ENCODE measurements around the gene LIPC. TPM values are rescaled to one million over a fixed set of nuclear protein-coding genes. Genes with fewer than 3 reads are reported as not detected.

The LIPC gene
- total and polyA plus RNA-seq, 2 experiments from 2014 or later = not detected

- TF ChIP-seq EZH2 (IDR thresholded peaks at IDR 0.05; ENCODE audit: low read depth, unreplicated experiment) = no peak
- TF ChIP-seq ETS1 (IDR thresholded peaks at IDR 0.05) = no peak
Measured at GRCh38 chr15:58494567-58494966, 62.8 kb downstream of the LIPC start (continued).

- no peaks in the 10 kb centered on the region for H3K36me3 Mint-ChIP-seq (ENCODE audit: low read depth)
- Histone ChIP-seq H3F3A (replicated peaks; ENCODE audit: low read depth) (no peaks in the 10 kb centered on the region), H3K4me2 (no peak overlapping the region)
- TF ChIP-seq ZNF331 (CRISPR knock-in tag; IDR thresholded peaks at IDR 0.05; ENCODE audit: low read depth) = no peak
- no peak for TF ChIP-seq ETS1 (IDR thresholded peaks at IDR 0.05)
- TF ChIP-seq, protein P1, sequence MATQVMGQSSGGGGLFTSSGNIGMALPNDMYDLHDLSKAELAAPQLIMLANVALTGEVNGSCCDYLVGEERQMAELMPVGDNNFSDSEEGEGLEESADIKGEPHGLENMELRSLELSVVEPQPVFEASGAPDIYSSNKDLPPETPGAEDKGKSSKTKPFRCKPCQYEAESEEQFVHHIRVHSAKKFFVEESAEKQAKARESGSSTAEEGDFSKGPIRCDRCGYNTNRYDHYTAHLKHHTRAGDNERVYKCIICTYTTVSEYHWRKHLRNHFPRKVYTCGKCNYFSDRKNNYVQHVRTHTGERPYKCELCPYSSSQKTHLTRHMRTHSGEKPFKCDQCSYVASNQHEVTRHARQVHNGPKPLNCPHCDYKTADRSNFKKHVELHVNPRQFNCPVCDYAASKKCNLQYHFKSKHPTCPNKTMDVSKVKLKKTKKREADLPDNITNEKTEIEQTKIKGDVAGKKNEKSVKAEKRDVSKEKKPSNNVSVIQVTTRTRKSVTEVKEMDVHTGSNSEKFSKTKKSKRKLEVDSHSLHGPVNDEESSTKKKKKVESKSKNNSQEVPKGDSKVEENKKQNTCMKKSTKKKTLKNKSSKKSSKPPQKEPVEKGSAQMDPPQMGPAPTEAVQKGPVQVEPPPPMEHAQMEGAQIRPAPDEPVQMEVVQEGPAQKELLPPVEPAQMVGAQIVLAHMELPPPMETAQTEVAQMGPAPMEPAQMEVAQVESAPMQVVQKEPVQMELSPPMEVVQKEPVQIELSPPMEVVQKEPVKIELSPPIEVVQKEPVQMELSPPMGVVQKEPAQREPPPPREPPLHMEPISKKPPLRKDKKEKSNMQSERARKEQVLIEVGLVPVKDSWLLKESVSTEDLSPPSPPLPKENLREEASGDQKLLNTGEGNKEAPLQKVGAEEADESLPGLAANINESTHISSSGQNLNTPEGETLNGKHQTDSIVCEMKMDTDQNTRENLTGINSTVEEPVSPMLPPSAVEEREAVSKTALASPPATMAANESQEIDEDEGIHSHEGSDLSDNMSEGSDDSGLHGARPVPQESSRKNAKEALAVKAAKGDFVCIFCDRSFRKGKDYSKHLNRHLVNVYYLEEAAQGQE (IDR thresholded peaks at IDR 0.05; ENCODE audit: unreplicated experiment) = no peak
- TF ChIP-seq, protein P2, sequence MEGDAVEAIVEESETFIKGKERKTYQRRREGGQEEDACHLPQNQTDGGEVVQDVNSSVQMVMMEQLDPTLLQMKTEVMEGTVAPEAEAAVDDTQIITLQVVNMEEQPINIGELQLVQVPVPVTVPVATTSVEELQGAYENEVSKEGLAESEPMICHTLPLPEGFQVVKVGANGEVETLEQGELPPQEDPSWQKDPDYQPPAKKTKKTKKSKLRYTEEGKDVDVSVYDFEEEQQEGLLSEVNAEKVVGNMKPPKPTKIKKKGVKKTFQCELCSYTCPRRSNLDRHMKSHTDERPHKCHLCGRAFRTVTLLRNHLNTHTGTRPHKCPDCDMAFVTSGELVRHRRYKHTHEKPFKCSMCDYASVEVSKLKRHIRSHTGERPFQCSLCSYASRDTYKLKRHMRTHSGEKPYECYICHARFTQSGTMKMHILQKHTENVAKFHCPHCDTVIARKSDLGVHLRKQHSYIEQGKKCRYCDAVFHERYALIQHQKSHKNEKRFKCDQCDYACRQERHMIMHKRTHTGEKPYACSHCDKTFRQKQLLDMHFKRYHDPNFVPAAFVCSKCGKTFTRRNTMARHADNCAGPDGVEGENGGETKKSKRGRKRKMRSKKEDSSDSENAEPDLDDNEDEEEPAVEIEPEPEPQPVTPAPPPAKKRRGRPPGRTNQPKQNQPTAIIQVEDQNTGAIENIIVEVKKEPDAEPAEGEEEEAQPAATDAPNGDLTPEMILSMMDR (conservative IDR thresholded peaks at IDR 0.05; ENCODE audit: low read depth in 2 of 2) = no peak
- TF ChIP-seq EZH2phosphoT487 (IDR thresholded peaks at IDR 0.05; ENCODE audit: unreplicated experiment) = no peak
- TF ChIP-seq POLR2AphosphoS5 (IDR thresholded peaks at IDR 0.05; ENCODE audit: low read depth) = no peak
- TF ChIP-seq ZNF114 (CRISPR knock-in tag; IDR thresholded peaks at IDR 0.05) = no peak
- no peak for TF ChIP-seq STAT1 (IDR thresholded peaks at IDR 0.05; ENCODE audit: unreplicated experiment)
- no peak for TF ChIP-seq NANOG (IDR thresholded peaks at IDR 0.05; ENCODE audit: borderline replicate concordance)
- no peak for TF ChIP-seq ZNF462 (CRISPR knock-in tag; IDR thresholded peaks at IDR 0.05)
- no peak for TF ChIP-seq JUNB (IDR thresholded peaks at IDR 0.05; ENCODE audit: unreplicated experiment)
Measured at GRCh38 chr15:58495891-58496408, 64.2 kb downstream of the LIPC start.

More at GRCh38 chr15:58495891-58496408, 64.2 kb downstream of the LIPC start:
- Histone ChIP-seq H3K27ac (ENCODE audit: low read depth) (no peak overlapping the region), H3K4me3 (no peak overlapping the region), H3K27me3 (ENCODE audit: insufficient read depth) (no peaks in the 10 kb centered on the region), H3K79me2 (replicated peaks; ENCODE audit: insufficient read depth) (no peaks in the 10 kb centered on the region), H4K20me1 (replicated peaks; ENCODE audit: insufficient read depth) (no peaks in the 10 kb centered on the region), H2AFZ (no peak overlapping the region), H3K4me1 (ENCODE audit: insufficient read depth) (no peaks in the 10 kb centered on the region), H3K9me2 (ENCODE audit: insufficient read depth) (no peaks in the 10 kb centered on the region), H3K36me3 (ENCODE audit: insufficient read depth) (no peaks in the 10 kb centered on the region)
- ATAC-seq = no peak
- peaks cover 9% of the 10 kb centered on the region for H3K4me1 Mint-ChIP-seq
- H3K4me3 Mint-ChIP-seq = no peak overlapping the region
- DNase-seq (ENCODE audit: low spot score) = no peak
- no peak overlapping the region for H3K27ac Mint-ChIP-seq
- peaks cover 6% of the 10 kb centered on the region for H3K27me3 Mint-ChIP-seq (ENCODE audit: insufficient read depth, low read depth, poor library complexity)
- no peaks in the 10 kb centered on the region for H3K9me3 Mint-ChIP-seq
